Measurements from ENCODE around the gene RSPH1. TPM values are rescaled to one million over a fixed set of nuclear protein-coding genes. Genes with fewer than 3 reads are reported as not detected.

Gene RSPH1
- total and polyA plus RNA-seq, 2 of the 8 experiments (the other 6 are each of a cell fraction or from before 2014, with no cell fraction given) = 0.24 TPM; not detected in 1

GRCh38 chr21:42453986-42454570 is 41.9 kb downstream of the RSPH1 start (continued):
- TF ChIP-seq CTCF (IDR thresholded peaks at IDR 0.05; ENCODE audit: control extremely low read depth in 1 of 3, insufficient read depth in 1 of 3, low read depth in 1 of 3, low read length in 3 of 3) = no peak
- no peak for TF ChIP-seq BCL11A (IDR thresholded peaks at IDR 0.05; ENCODE audit: low read depth in 2 of 2, low read length in 2 of 2)
- TF ChIP-seq ASH2L (IDR thresholded peaks at IDR 0.05; ENCODE audit: low read length) = no peak
- TF ChIP-seq ATF3 (IDR thresholded peaks at IDR 0.05; ENCODE audit: insufficient read depth, low read depth, low read length) = no peak
- no peak for TF ChIP-seq CHD1 (IDR thresholded peaks at IDR 0.05; ENCODE audit: low read depth, low read length)
- no peak for TF ChIP-seq CEBPB (IDR thresholded peaks at IDR 0.05; ENCODE audit: low read depth, low read length)
- TF ChIP-seq MAFK (IDR thresholded peaks at IDR 0.05; ENCODE audit: low read depth, low read length) = no peak

All from H1 (cell line).